GM12878 (cell line): ENCODE data around the gene RAD51B. TPM values are rescaled to one million over a fixed set of nuclear protein-coding genes. Genes with fewer than 3 reads are reported as not detected.
"Not testable (repeated sequence)": the region's sequence is repeated elsewhere in the genome, so short reads cannot be mapped to it uniquely, and the experiment has no call there.

Source experiments
- ATAC-seq: fragments of 200-7000 bp; cut with Tn5 transposase; 3 replicates; pipeline ENCODE4 v1.9.1; 2020; ENCODE audit warnings: mild to moderate bottlenecking, moderate library complexity
- BruUV-seq: library from RNA; stranded (reverse); fragments of 400-500 nt; replicated peaks from 2 replicates; lab custom pipeline; 2021; lab: Mats Ljungman, UMichigan
- CTCF ChIA-PET: fragments of 300-600 bp; sonication (Branson Sonifier 250); formaldehyde crosslinking; extraction: SDS; loops from one replicate; lab custom pipeline; 2021; ENCODE audit warnings: inconsistent platforms; lab: Yijun Ruan, JAX
- POLR2A ChIA-PET: fragments of 350-600 bp; formaldehyde crosslinking; extraction: SDS; loops from one replicate; lab custom pipeline; 2021; ENCODE audit warnings: inconsistent platforms; lab: Charles Lee
- RAD21 ChIA-PET: fragments of 300-600 bp; sonication (Branson Sonifier 250); formaldehyde crosslinking; loops from one replicate; lab custom pipeline; 2023; ENCODE audit warnings: antibody characterized with exemption; ENCODE audit not compliant: unreplicated experiment; lab: Charles Lee
- SMC1A ChIA-PET: fragments of 300-600 bp; sonication (Branson Sonifier 250); formaldehyde crosslinking; loops from one replicate; lab custom pipeline; 2023; ENCODE audit not compliant: unreplicated experiment, uncharacterized antibody; lab: Charles Lee
- DNase-seq: peaks from one replicate; pipeline ENCODE4 v3.0.0-alpha.2; 2011; ENCODE audit warnings: low read depth, low spot score
- FAIRE-seq: peaks from 3 replicates; lab custom pipeline; 2011; peaks lifted over from hg19 to GRCh38; lab: Jason Lieb, UNC
- H2AFZ ChIP-seq: 2 replicates; pipeline ENCODE4 v1.6.0; 2011; ENCODE audit warnings: low read depth, low read length, control low read depth; ENCODE audit not compliant: control insufficient read depth
- H3K27ac ChIP-seq: 2 replicates; pipeline ENCODE4 v1.5.1; 2011; ENCODE audit warnings: control low read depth; ENCODE audit not compliant: control insufficient read depth, insufficient read depth
- H3K27me3 ChIP-seq, 2 experiments: replicated peaks in 1 of 2; 2 replicates each; pipeline versions ENCODE4 v1.6.0 to v1.6.1; 2011; ENCODE audit warnings: low read length in 1 of 2; ENCODE audit not compliant: control insufficient read depth in 2 of 2, insufficient read depth in 2 of 2
- H3K36me3 ChIP-seq, 2 experiments: 2 replicates each; pipeline ENCODE4 v1.5.1; 2011; ENCODE audit warnings: low read length in 1 of 2; ENCODE audit not compliant: control insufficient read depth in 2 of 2, insufficient read depth in 2 of 2
- H3K4me1 ChIP-seq: 2 replicates; pipeline ENCODE4 v1.6.1; 2011; ENCODE audit warnings: mild to moderate bottlenecking, low read length, moderate library complexity, mixed read lengths; ENCODE audit not compliant: control insufficient read depth, insufficient read depth
- H3K4me2 ChIP-seq: 2 replicates; pipeline ENCODE4 v1.6.0; 2011; ENCODE audit warnings: control low read depth; ENCODE audit not compliant: control insufficient read depth, insufficient read depth
- H3K4me3 ChIP-seq: fragments of 200-600 bp; sonication (generic); 2 replicates; pipeline ENCODE4 v1.5.1; 2016
- H3K79me2 ChIP-seq: 2 replicates; pipeline ENCODE4 v1.6.0; 2011; ENCODE audit warnings: low read length; ENCODE audit not compliant: control insufficient read depth, insufficient read depth
- H3K9ac ChIP-seq: 2 replicates; pipeline ENCODE4 v1.8.0; 2011; ENCODE audit warnings: low read length, control low read depth, mixed read lengths; ENCODE audit not compliant: control insufficient read depth, insufficient read depth
- H3K9me3 ChIP-seq: replicated peaks from 3 replicates; pipeline ENCODE4 v1.5.1; 2011; ENCODE audit warnings: mild to moderate bottlenecking, low read length; ENCODE audit not compliant: control insufficient read depth, insufficient read depth
- H4K20me1 ChIP-seq: 2 replicates; pipeline ENCODE4 v1.6.0; 2011; ENCODE audit not compliant: control insufficient read depth, insufficient read depth
- BRCA1 ChIP-seq: IDR thresholded peaks from 2 replicates; pipeline ENCODE4 v1.6.1; 2011; ENCODE audit warnings: low read depth, low read length, improper control_type of control experiment
- CHD4 ChIP-seq: fragments of 200-600 bp; sonication (generic); IDR thresholded peaks from 2 replicates; pipeline ENCODE4 v1.6.1; 2016; ENCODE audit warnings: mild to moderate bottlenecking
- NFYB ChIP-seq: IDR thresholded peaks from 2 replicates; pipeline ENCODE4 v1.6.1; 2011; ENCODE audit warnings: low read depth, mild to moderate bottlenecking, low read length, improper control_type of control experiment, moderate library complexity; ENCODE audit not compliant: insufficient read depth
- NKRF ChIP-seq: fragments of 450-650 bp; conservative IDR thresholded peaks from 2 replicates; pipeline ENCODE4 v1.6.1; 2017; ENCODE audit warnings: mild to moderate bottlenecking, moderate library complexity
- POLR2A ChIP-seq: IDR thresholded peaks from 2 replicates; pipeline ENCODE4 v1.6.1; 2011; ENCODE audit warnings: low read depth, mild to moderate bottlenecking, low read length
- SIN3A ChIP-seq: IDR thresholded peaks from 2 replicates; pipeline ENCODE4 v1.6.1; 2012; ENCODE audit warnings: low read depth, low read length, improper control_type of control experiment
- SMARCA5 ChIP-seq: fragments of 450-650 bp; IDR thresholded peaks from 2 replicates; pipeline ENCODE4 v1.6.1; 2017; ENCODE audit warnings: mild to moderate bottlenecking
- SREBF2 ChIP-seq: IDR thresholded peaks from 2 replicates; pipeline ENCODE4 v1.6.1; 2012; ENCODE audit warnings: mild to moderate bottlenecking, low read length
- ZNF622 ChIP-seq: fragments of 450-650 bp; IDR thresholded peaks from 2 replicates; pipeline ENCODE4 v1.6.1; 2017; ENCODE audit warnings: mild to moderate bottlenecking, inconsistent platforms
- WGBS: methylation state at CpG from one replicate; pipeline ENCODE4 v1.1.6; 2016; ENCODE audit warnings: low lambda C conversion rate; ENCODE audit not compliant: insufficient replicate concordance, insufficient coverage; ENCODE audit errors: missing lambda C conversion rate; 5-methylcytosine and 5-hydroxymethylcytosine counted together
- in situ Hi-C: fragments of 300-500 bp; cut with MboI; formaldehyde crosslinking; loops from 9 replicates; pipeline ENCODE4 v1.14.3; 2018; ENCODE audit warnings: mixed read lengths
- intact Hi-C: fragments of 100-400 bp; cut with micrococcal nuclease; formaldehyde crosslinking; loops from one replicate; pipeline ENCODE4 v1.14.2; 2022; ENCODE audit not compliant: unreplicated experiment
- polyA plus RNA-seq, 11 experiments: library from polyadenylated mRNA; depleted of rRNA in 4 of 11; unstranded in 6 of 11; stranded (reverse) in 5 of 11; fragments of >200 nt; fragmentation: Nextera tagmentation in 4 of 11; fragmentation: Illumina TruSeq in 1 of 11; extraction: Ambion mirVana in 4 of 11; extraction: Trizol in 1 of 11; gene quantifications; 1 replicate in 1 of 11; 2 replicates in 10 of 11; pipeline versions ENCODE4 v1.2.1 to v1.2.3, GENCODE V29; 2011 to 2016; ENCODE audit warnings: inconsistent platforms in 2 of 11, missing spikeins in 2 of 11, low read depth in 1 of 11
- total RNA-seq, 4 experiments: library from RNA; depleted of rRNA in 3 of 4; stranded (reverse); fragments of >200 nt in 3 of 4; fragmentation: Illumina TruSeq in 1 of 4; extraction: Trizol in 1 of 4; gene quantifications; 2 replicates each; pipeline versions ENCODE4 v1.2.1 to v1.2.3, GENCODE V29; 2013 to 2021
- TF ChIP-seq, protein P1 (sequence below), 3 experiments: IDR thresholded peaks in 2 of 3; conservative IDR thresholded peaks in 1 of 3; 2 replicates each; pipeline ENCODE4 v1.5.1; 2011; ENCODE audit warnings: low read depth in 3 of 3, low read length in 3 of 3, mild to moderate bottlenecking in 3 of 3, control low read depth in 2 of 3, moderate library complexity in 2 of 3, inconsistent platforms in 1 of 3, mixed read lengths in 1 of 3; ENCODE audit not compliant: control insufficient read depth in 2 of 3, insufficient read depth in 1 of 3; ENCODE audit errors: extremely low read depth in 1 of 3
- TF ChIP-seq, protein P2 (sequence below): fragments of 450-650 bp; IDR thresholded peaks from 2 replicates; pipeline ENCODE4 v1.6.1; 2018; ENCODE audit warnings: mild to moderate bottlenecking, low read depth, moderate library complexity; ENCODE audit not compliant: partially characterized antibody

The RAD51B gene
- total and polyA plus RNA-seq, 10 of the 15 experiments (the other 5 are each of a cell fraction or from before 2014, with no cell fraction given): 9.8 to 26.8 (median 21.3) TPM

DNA sequence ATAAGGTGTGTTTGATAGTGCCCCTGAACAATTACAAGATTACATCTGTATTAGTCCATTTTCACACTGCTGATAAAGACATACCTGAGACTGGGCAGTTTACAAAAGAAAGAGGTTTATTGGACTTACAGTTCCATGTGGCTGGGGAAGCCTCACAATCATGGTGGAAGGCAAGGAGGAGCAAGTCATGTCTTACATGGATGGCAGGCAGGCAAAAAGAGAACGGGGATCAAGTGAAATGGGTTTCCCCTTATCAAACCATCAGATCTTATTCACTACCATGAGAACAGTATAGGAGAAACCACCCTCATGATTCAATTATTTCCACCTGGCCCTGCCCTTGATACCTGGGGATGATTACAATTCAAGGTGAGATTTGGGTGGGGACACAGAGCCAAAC is 211.4 kb downstream of the RAD51B start:
- DNase-seq, H3K79me2 ChIP-seq, H3K4me2 ChIP-seq, H3K4me3 ChIP-seq, intact Hi-C loops, SMC1A ChIA-PET, H3K9me3 ChIP-seq, POLR2A ChIA-PET, H4K20me1 ChIP-seq, H3K9ac ChIP-seq, H3K4me1 ChIP-seq, in situ Hi-C loops, ATAC-seq, BruUV-seq, RAD21 ChIA-PET, CTCF ChIA-PET, H3K27me3 ChIP-seq, H3K27ac ChIP-seq, FAIRE-seq, H2AFZ ChIP-seq, H3K36me3 ChIP-seq: not testable (repeated sequence)
- 73% methylated on average over 1 of the region's 1 CpG for WGBS

- H3K36me3 ChIP-seq: no peaks in the 10 kb centered on the region; a peak in 1 of 4 replicates
- no TSS peak for BruUV-seq
- no peak overlapping the region for H3K9ac ChIP-seq
- no peak for TF ChIP-seq SREBF2
- TF ChIP-seq NFYB: no peak
- TF ChIP-seq SIN3A: no peak
- no peak for TF ChIP-seq SMARCA5
- no peak for TF ChIP-seq NKRF
- TF ChIP-seq, protein P1, sequence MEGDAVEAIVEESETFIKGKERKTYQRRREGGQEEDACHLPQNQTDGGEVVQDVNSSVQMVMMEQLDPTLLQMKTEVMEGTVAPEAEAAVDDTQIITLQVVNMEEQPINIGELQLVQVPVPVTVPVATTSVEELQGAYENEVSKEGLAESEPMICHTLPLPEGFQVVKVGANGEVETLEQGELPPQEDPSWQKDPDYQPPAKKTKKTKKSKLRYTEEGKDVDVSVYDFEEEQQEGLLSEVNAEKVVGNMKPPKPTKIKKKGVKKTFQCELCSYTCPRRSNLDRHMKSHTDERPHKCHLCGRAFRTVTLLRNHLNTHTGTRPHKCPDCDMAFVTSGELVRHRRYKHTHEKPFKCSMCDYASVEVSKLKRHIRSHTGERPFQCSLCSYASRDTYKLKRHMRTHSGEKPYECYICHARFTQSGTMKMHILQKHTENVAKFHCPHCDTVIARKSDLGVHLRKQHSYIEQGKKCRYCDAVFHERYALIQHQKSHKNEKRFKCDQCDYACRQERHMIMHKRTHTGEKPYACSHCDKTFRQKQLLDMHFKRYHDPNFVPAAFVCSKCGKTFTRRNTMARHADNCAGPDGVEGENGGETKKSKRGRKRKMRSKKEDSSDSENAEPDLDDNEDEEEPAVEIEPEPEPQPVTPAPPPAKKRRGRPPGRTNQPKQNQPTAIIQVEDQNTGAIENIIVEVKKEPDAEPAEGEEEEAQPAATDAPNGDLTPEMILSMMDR (IDR thresholded peaks at IDR 0.05 in 2 of 3, conservative IDR thresholded peaks at IDR 0.05 in 1 of 3; ENCODE audit: control insufficient read depth in 2 of 3, extremely low read depth in 1 of 3, insufficient read depth in 1 of 3, low read depth in 3 of 3, low read length in 3 of 3): no peak
- no peak for TF ChIP-seq ZNF622
- no peak for TF ChIP-seq BRCA1
- TF ChIP-seq CHD4: no peak
- no peak for TF ChIP-seq POLR2A
- TF ChIP-seq, protein P2, sequence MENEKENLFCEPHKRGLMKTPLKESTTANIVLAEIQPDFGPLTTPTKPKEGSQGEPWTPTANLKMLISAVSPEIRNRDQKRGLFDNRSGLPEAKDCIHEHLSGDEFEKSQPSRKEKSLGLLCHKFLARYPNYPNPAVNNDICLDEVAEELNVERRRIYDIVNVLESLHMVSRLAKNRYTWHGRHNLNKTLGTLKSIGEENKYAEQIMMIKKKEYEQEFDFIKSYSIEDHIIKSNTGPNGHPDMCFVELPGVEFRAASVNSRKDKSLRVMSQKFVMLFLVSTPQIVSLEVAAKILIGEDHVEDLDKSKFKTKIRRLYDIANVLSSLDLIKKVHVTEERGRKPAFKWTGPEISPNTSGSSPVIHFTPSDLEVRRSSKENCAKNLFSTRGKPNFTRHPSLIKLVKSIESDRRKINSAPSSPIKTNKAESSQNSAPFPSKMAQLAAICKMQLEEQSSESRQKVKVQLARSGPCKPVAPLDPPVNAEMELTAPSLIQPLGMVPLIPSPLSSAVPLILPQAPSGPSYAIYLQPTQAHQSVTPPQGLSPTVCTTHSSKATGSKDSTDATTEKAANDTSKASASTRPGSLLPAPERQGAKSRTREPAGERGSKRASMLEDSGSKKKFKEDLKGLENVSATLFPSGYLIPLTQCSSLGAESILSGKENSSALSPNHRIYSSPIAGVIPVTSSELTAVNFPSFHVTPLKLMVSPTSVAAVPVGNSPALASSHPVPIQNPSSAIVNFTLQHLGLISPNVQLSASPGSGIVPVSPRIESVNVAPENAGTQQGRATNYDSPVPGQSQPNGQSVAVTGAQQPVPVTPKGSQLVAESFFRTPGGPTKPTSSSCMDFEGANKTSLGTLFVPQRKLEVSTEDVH: no peak
- peaks cover 6% of the 10 kb centered on the region for H3K9me3 ChIP-seq
- DNase-seq (no peak), FAIRE-seq (no peak), ATAC-seq (no peak)
- no peak overlapping the region for H3K4me2 ChIP-seq
- CTCF ChIA-PET: interaction anchor here (0.5 kb wide), 1 partner anchor 117 kb away, joined by 3 read pairs; no protein-coding TSS in a partner anchor
- H3K27ac ChIP-seq: no peak overlapping the region
- no peak overlapping the region for H3K4me3 ChIP-seq
- no peaks in the 10 kb centered on the region for H4K20me1 ChIP-seq
- H3K4me1 ChIP-seq: no peaks in the 10 kb centered on the region
- H2AFZ ChIP-seq: no peak overlapping the region
- SMC1A ChIA-PET: interaction anchor here (1.8 kb wide), 1 partner anchor 21 kb away, joined by 3 read pairs; no protein-coding TSS in a partner anchor
- H3K27me3 ChIP-seq: no peaks in the 10 kb centered on the region
- POLR2A ChIA-PET: no interaction called here
- 100% methylated on average over 1 of the region's 1 CpG for WGBS
- in situ Hi-C loops (no loop called here), intact Hi-C loops (no loop called here)
- no peaks in the 10 kb centered on the region for H3K79me2 ChIP-seq
- RAD21 ChIA-PET: no interaction called here
Observed at GRCh38 chr14:68032154-68032553, 212.6 kb downstream of the RAD51B start.
